Peyer's patch (tissue), 4 donors: ENCODE results near the gene SGSM2. TPM values are rescaled to one million over a fixed set of nuclear protein-coding genes. Genes with fewer than 3 reads are reported as not detected.

Experiments used
- DNase-seq, 3 donors: peaks; one replicate each; pipeline ENCODE4 v3.0.0-alpha.2; 2017 to 2019
- H3K27ac ChIP-seq, 4 donors: fragments of 200-600 bp; sonication (generic); one replicate each; pipeline ENCODE4 v1.5.1; 2016 to 2019
- H3K27me3 ChIP-seq, 2 donors: fragments of 200-600 bp; sonication (generic); one replicate each; pipeline ENCODE4 v1.5.1; 2019
- H3K36me3 ChIP-seq, 3 donors: fragments of 200-600 bp; sonication (generic); one replicate each; pipeline ENCODE4 v1.5.1; 2016 to 2019
- H3K4me1 ChIP-seq, 4 donors: fragments of 200-600 bp; sonication (generic); one replicate each; pipeline ENCODE4 v1.5.1; 2016 to 2019
- H3K4me3 ChIP-seq, 4 donors: fragments of 200-600 bp; sonication (generic); 1 replicate in 3 of 4; 2 replicates in 1 of 4; pipeline ENCODE4 v1.5.1; 2016 to 2019; ENCODE audit warnings: mild to moderate bottlenecking in 1 of 4
- H3K9me3 ChIP-seq, 4 donors: fragments of 200-600 bp; sonication (generic); one replicate each; pipeline ENCODE4 v1.5.1; 2016 to 2019; ENCODE audit warnings: mild to moderate bottlenecking in 1 of 4
- CTCF ChIP-seq, 6 experiments: fragments of 450-650 bp in 4 of 6; fragments of 200-600 bp in 2 of 6; sonication (generic) in 1 of 6; IDR thresholded peaks; one replicate each; pipeline ENCODE4 v1.5.1; 2017 to 2019; ENCODE audit warnings: antibody characterized with exemption in 6 of 6, mild to moderate bottlenecking in 3 of 6, moderate library complexity in 1 of 6
- POLR2A ChIP-seq, 2 donors: fragments of 450-650 bp; IDR thresholded peaks; one replicate each; pipeline ENCODE4 v1.5.1; 2017; ENCODE audit warnings: antibody characterized with exemption in 2 of 2, mild to moderate bottlenecking in 2 of 2, moderate library complexity in 2 of 2
- total RNA-seq, 4 donors: library from RNA; depleted of rRNA; stranded (reverse); fragments of >200 nt; gene quantifications; one replicate each; pipeline ENCODE4 v1.1.0, GENCODE V29; 2016

Gene SGSM2
- total RNA-seq, 4 donors from 2014 or later: 48.5 to 151 (median 113) TPM

GRCh38 chr17:2392252-2393173 lies 55.2 kb downstream of the SGSM2 start:
- peak in 1 of 6 experiments; percentile 6 for TF ChIP-seq CTCF (IDR thresholded peaks at IDR 0.05)
- TF ChIP-seq POLR2A (IDR thresholded peaks at IDR 0.05): peak; percentile 70 to 91
- H3K36me3 ChIP-seq: peaks cover 0 to 6% (median 0%) of the 10 kb centered on the region in 3 donors

GRCh38 chr17:2393174-2393953 lies 56.1 kb downstream of the SGSM2 start:
- peak overlapping the region; percentile 70 to 97 (median 92) for H3K4me3 ChIP-seq
- no peaks in the 10 kb centered on the region for H3K36me3 ChIP-seq
- H3K4me1 ChIP-seq: peaks cover 27 to 62% (median 45%) of the 10 kb centered on the region in 4 donors
- H3K27ac ChIP-seq: peak overlapping the region; percentile 93 to 100 (median 99)
- DNase-seq: peak; percentile 92 to 96 (median 95)
- TF ChIP-seq POLR2A (IDR thresholded peaks at IDR 0.05) (peak in 1 of 2 donors; percentile 46), CTCF (IDR thresholded peaks at IDR 0.05) (no peak)
- no peaks in the 10 kb centered on the region for H3K27me3 ChIP-seq
- no peaks in the 10 kb centered on the region for H3K9me3 ChIP-seq

More at GRCh38 chr17:2392252-2393173, 55.2 kb downstream of the SGSM2 start:
- H3K27me3 ChIP-seq: no peaks in the 10 kb centered on the region
- H3K4me1 ChIP-seq: peaks cover 27 to 54% (median 43%) of the 10 kb centered on the region in 4 donors
- peak; percentile 97 to 98 (median 98) for DNase-seq
- H3K4me3 ChIP-seq: peak overlapping the region; percentile 70 to 97 (median 92)
- H3K9me3 ChIP-seq: no peaks in the 10 kb centered on the region
- H3K27ac ChIP-seq: peak overlapping the region; percentile 93 to 100 (median 99)

GRCh38 chr17:2393954-2394749 lies 56.9 kb downstream of the SGSM2 start:
- peaks cover 27 to 66% (median 47%) of the 10 kb centered on the region in 4 donors for H3K4me1 ChIP-seq
- no peaks in the 10 kb centered on the region for H3K36me3 ChIP-seq
- H3K4me3 ChIP-seq: peak overlapping the region; percentile 70 to 97 (median 92)
- H3K27me3 ChIP-seq: no peaks in the 10 kb centered on the region
- H3K27ac ChIP-seq: peak overlapping the region; percentile 93 to 100 (median 99)
- no peak for DNase-seq
- no peaks in the 10 kb centered on the region for H3K9me3 ChIP-seq
- TF ChIP-seq CTCF (IDR thresholded peaks at IDR 0.05): no peak
- no peak for TF ChIP-seq POLR2A (IDR thresholded peaks at IDR 0.05)

DNA sequence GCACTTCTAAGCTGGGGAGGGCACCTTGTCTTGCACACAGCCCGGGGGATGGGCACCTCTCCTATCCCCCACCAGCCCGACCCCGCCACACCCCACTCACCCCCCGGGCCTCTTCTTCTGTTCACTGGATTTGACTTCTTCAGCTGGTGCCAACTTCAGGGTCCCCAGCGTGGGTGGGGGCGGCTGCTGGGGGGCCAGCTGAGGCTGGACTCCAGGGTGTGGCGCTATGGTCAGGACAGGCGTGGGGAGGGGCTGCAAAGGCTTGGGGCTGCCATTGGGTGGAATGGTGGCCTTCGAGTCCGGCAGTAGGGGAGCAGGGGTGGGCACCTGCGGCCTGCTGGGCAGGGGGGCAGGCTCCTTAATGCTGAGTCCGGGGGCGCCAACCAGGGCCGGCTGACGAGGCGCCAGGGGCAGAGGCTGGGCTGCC lies 57.5 kb downstream of the SGSM2 start:
- TF ChIP-seq POLR2A (IDR thresholded peaks at IDR 0.05): no peak
- TF ChIP-seq CTCF (IDR thresholded peaks at IDR 0.05): no peak
- H3K27ac ChIP-seq: peak overlapping the region; percentile 12 to 100 (median 96)
- no peaks in the 10 kb centered on the region for H3K9me3 ChIP-seq
- no peaks in the 10 kb centered on the region for H3K27me3 ChIP-seq
- no peak for DNase-seq
- peaks cover 27 to 66% (median 48%) of the 10 kb centered on the region in 4 donors for H3K4me1 ChIP-seq
- no peak overlapping the region for H3K4me3 ChIP-seq
- H3K36me3 ChIP-seq: no peaks in the 10 kb centered on the region
